H1 (cell line): Measurements from ENCODE around the gene NAA50. TPM values are rescaled to one million over a fixed set of nuclear protein-coding genes. Genes with fewer than 3 reads are reported as not detected.

Source experiments
- PHF8 ChIP-seq: fragments of 200-600 bp; sonication (generic); conservative IDR thresholded peaks from 2 replicates; pipeline ENCODE4 v1.7.1; 2012; ENCODE audit warnings: low read depth, mild to moderate bottlenecking, inconsistent platforms, low read length, moderate library complexity
- TAF7 ChIP-seq: optimal IDR thresholded peaks from 2 replicates; pipeline ENCODE3; 2011; ENCODE audit warnings: low read depth, mild to moderate bottlenecking, inconsistent platforms, low read length, moderate library complexity, borderline replicate concordance
- ZNF274 ChIP-seq: IDR thresholded peaks from 2 replicates; pipeline ENCODE4 v1.7.0; 2012; ENCODE audit warnings: low read length, borderline replicate concordance; ENCODE audit errors: extremely low read depth
- polyA plus RNA-seq, 7 experiments: library from polyadenylated mRNA; depleted of rRNA in 3 of 7; stranded (reverse) in 5 of 7; unstranded in 2 of 7; fragments of >200 nt in 5 of 7; fragments of 200-250 nt in 2 of 7; gene quantifications; 1 replicate in 5 of 7; 2 replicates in 1 of 7; 4 replicates in 1 of 7; pipeline versions ENCODE4 v1.2.1 to v1.2.3, GENCODE V29; 2011 to 2013; ENCODE audit warnings: missing spikeins in 2 of 7, mixed read lengths in 2 of 7
- total RNA-seq: library from RNA; stranded (reverse); fragmentation: NEBNext Ultra II Directional; extraction: Animal tissue kit (Norgen Biotek cat#: 25700); gene quantifications from 2 replicates; pipeline ENCODE4 v1.2.1, GENCODE V29; 2021

Gene NAA50
- total and polyA plus RNA-seq, 2 of the 8 experiments (the other 6 are each of a cell fraction or from before 2014, with no cell fraction given) = 46.6 to 231 TPM

DNA sequence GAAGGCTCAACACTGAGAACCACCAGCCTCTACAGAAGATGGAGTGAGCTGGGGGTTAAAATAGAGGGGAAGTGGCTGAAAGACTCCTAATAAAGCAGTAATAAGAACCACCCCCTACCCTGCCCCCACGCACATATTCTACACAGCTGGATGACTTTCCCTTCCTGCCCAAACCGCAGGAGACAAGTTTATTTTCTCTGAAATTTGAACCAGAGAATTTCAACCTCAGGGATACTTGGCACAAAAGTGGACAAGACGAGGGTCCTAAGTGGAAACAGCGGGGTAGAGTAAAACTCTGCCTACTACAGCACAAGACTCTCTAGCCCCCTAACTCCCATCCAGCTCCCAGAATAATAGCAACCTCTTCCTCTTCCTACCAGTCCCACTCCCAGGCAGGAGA, 78.0 kb downstream of the NAA50 start (continued):
- TF ChIP-seq TAF7 = no peak
- no peak for TF ChIP-seq PHF8
- TF ChIP-seq ZNF274 = no peak

Other genes starting within 250 kb of the NAA50 start
- gene SPICE1, start 231.1 kb downstream of the NAA50 start, total RNA-seq = 14.7 and 19.1 TPM in 2 replicates
- gene SPICE1, start 231.1 kb downstream of the NAA50 start, polyA plus RNA-seq (2011; rRNA removed) = 1.9 and 2.7 TPM in 2 replicates
- gene SIDT1, start 213.7 kb downstream of the NAA50 start, total RNA-seq = not detected in 2 replicates
- gene SIDT1, start 213.7 kb downstream of the NAA50 start, polyA plus RNA-seq (2011; rRNA removed) = 0.03 and 0.06 TPM in 2 replicates
- gene USF3, start 49.6 kb downstream of the NAA50 start, total RNA-seq = 18.5 and 18.8 TPM in 2 replicates
- 5.4 and 9.6 TPM in 2 replicates for gene USF3, start 49.6 kb downstream of the NAA50 start, polyA plus RNA-seq (2011; rRNA removed)
- gene ATP6V1A, start 786 bp upstream of the NAA50 start, total RNA-seq = 90.4 and 90.9 TPM in 2 replicates
- 9.7 and 15.4 TPM in 2 replicates for gene ATP6V1A, start 786 bp upstream of the NAA50 start, polyA plus RNA-seq (2011; rRNA removed)
- gene GRAMD1C, start 92.5 kb upstream of the NAA50 start, total RNA-seq = 1.3 and 2.1 TPM in 2 replicates
- 0.20 and 0.62 TPM in 2 replicates for gene GRAMD1C, start 92.5 kb upstream of the NAA50 start, polyA plus RNA-seq (2011; rRNA removed)
- gene ZDHHC23, start 201.8 kb upstream of the NAA50 start, total RNA-seq = 14.1 and 15.7 TPM in 2 replicates
- gene ZDHHC23, start 201.8 kb upstream of the NAA50 start, polyA plus RNA-seq (2011; rRNA removed) = 5.2 and 6.2 TPM in 2 replicates